EL (cell line): ENCODE data around the gene SGK2.

Source experiments
- DNase-seq: peaks from one replicate; pipeline ENCODE4 v3.0.0-alpha.2; 2016

Gene SGK2

GRCh38 chr20:43558412-43559146, at the start of gene SGK2:
Gene SGK2 (plus strand): TSS chr20:43559027. CDS start chr20:43566496, 7,469 bp downstream.
- peak; percentile 33 for DNase-seq

- DNase-seq, result no peak
These were observed 46.9 kb upstream of the SGK2 start for GRCh38 chr20:43511879-43512278.

- no peak for DNase-seq
These were observed 45.4 kb upstream of the SGK2 start for GRCh38 chr20:43513372-43513930.

GRCh38 chr20:43513931-43514647, 44.7 kb upstream of the SGK2 start:
- peak; percentile 99 for DNase-seq

GRCh38 chr20:43514648-43514999, 44.2 kb upstream of the SGK2 start:
- DNase-seq, result peak; percentile 73

GRCh38 chr20:43515628-43516027, 43.2 kb upstream of the SGK2 start:
- no peak for DNase-seq

GRCh38 chr20:43516251-43516824, 42.5 kb upstream of the SGK2 start:
- no peak for DNase-seq

GRCh38 chr20:43520074-43520630, 38.7 kb upstream of the SGK2 start:
- DNase-seq, result no peak

- DNase-seq, result no peak
These were observed 33.8 kb upstream of the SGK2 start for GRCh38 chr20:43525021-43525420.

- DNase-seq, result no peak
These were observed 30.5 kb upstream of the SGK2 start for GRCh38 chr20:43528258-43528875.

- no peak for DNase-seq
These were observed 29.8 kb upstream of the SGK2 start for GRCh38 chr20:43529051-43529450.

GRCh38 chr20:43529457-43530153, 29.2 kb upstream of the SGK2 start:
- DNase-seq, result no peak

- no peak for DNase-seq
These were observed 28.3 kb upstream of the SGK2 start for GRCh38 chr20:43530321-43531090.

GRCh38 chr20:43531091-43531443, 27.8 kb upstream of the SGK2 start:
- no peak for DNase-seq

GRCh38 chr20:43532416-43533055, 26.3 kb upstream of the SGK2 start:
- DNase-seq, result no peak

GRCh38 chr20:43533060-43533459, 25.8 kb upstream of the SGK2 start:
- no peak for DNase-seq

GRCh38 chr20:43534016-43534415, 24.8 kb upstream of the SGK2 start:
- no peak for DNase-seq

GRCh38 chr20:43534791-43535350, 24.0 kb upstream of the SGK2 start:
- no peak for DNase-seq

- DNase-seq, result no peak
These were observed 23.3 kb upstream of the SGK2 start for GRCh38 chr20:43535370-43536004.
